ENCODE data around the gene PLCL2. TPM values are rescaled to one million over a fixed set of nuclear protein-coding genes. Genes with fewer than 3 reads are reported as not detected.

PLCL2 gene
- total and polyA plus RNA-seq, 2 experiments from 2014 or later = 1.6 to 9.7 TPM

GRCh38 chr3:16908016-16908807, 23.5 kb downstream of the PLCL2 start:
- H3K27ac Mint-ChIP-seq = no peak overlapping the region
- Histone ChIP-seq H3K36me3 (ENCODE audit: insufficient read depth) (no peaks in the 10 kb centered on the region), H3K4me3 (no peak overlapping the region), H3F3A (replicated peaks; ENCODE audit: low read depth) (no peaks in the 10 kb centered on the region), H3K4me1 (ENCODE audit: insufficient read depth) (peaks cover 31% of the 10 kb centered on the region), H3K79me2 (replicated peaks; ENCODE audit: insufficient read depth) (no peaks in the 10 kb centered on the region), H4K20me1 (replicated peaks; ENCODE audit: insufficient read depth) (no peaks in the 10 kb centered on the region), H3K9me2 (ENCODE audit: insufficient read depth) (no peaks in the 10 kb centered on the region), H2AFZ (no peak overlapping the region), H3K4me2 (no peak overlapping the region), H3K27ac (ENCODE audit: low read depth) (no peak overlapping the region), H3K27me3 (ENCODE audit: insufficient read depth) (no peaks in the 10 kb centered on the region)
- H3K27me3 Mint-ChIP-seq (ENCODE audit: insufficient read depth, low read depth, poor library complexity) = no peaks in the 10 kb centered on the region
- no peaks in the 10 kb centered on the region for H3K36me3 Mint-ChIP-seq (ENCODE audit: low read depth)
- no peaks in the 10 kb centered on the region for H3K9me3 Mint-ChIP-seq
- TF ChIP-seq ZNF462 (CRISPR knock-in tag; IDR thresholded peaks at IDR 0.05) = no peak
- TF ChIP-seq ZNF331 (CRISPR knock-in tag; IDR thresholded peaks at IDR 0.05; ENCODE audit: low read depth) = no peak
- no peak for TF ChIP-seq JUNB (IDR thresholded peaks at IDR 0.05; ENCODE audit: unreplicated experiment)
- TF ChIP-seq ETS1 (IDR thresholded peaks at IDR 0.05) = no peak
- no peak for TF ChIP-seq EZH2 (IDR thresholded peaks at IDR 0.05; ENCODE audit: low read depth, unreplicated experiment)
- TF ChIP-seq STAT1 (IDR thresholded peaks at IDR 0.05; ENCODE audit: unreplicated experiment) = no peak
- no peak for TF ChIP-seq EZH2phosphoT487 (IDR thresholded peaks at IDR 0.05; ENCODE audit: unreplicated experiment)
- peaks cover 24% of the 10 kb centered on the region for H3K4me1 Mint-ChIP-seq
- no peak overlapping the region for H3K4me3 Mint-ChIP-seq
- DNase-seq (ENCODE audit: low spot score) = no peak
- no peak for ATAC-seq

Data from GM23338 (cell line).